Measurements from ENCODE around the gene PRR13. TPM values are rescaled to one million over a fixed set of nuclear protein-coding genes. Genes with fewer than 3 reads are reported as not detected.
"Not testable (repeated sequence)": the region's sequence is repeated elsewhere in the genome, so short reads cannot be mapped to it uniquely, and the experiment has no call there.

The PRR13 gene
- total and polyA plus RNA-seq, 8 donors = 44.3 to 437 (median 164) TPM

DNA sequence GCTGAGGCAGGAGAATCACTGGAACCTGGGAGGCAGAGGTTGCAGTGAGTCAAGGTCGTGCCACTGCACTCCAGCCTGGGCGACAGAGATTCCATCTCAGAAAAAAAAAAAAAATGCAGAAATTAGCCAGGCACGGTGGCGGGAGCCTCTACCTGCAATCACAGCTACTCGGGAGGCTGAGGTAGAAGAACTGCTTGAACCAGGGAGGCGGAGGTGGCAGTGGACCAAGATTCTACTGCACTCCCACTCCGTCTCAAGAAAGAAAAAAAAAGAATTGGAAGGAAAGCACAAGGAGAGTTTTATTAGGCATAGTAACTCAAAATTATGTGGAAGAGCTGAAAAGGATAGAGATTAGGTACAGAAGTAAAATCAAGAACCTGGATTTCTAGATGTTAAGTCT is 38.7 kb upstream of the PRR13 start:
- TF ChIP-seq POLR2A (IDR thresholded peaks at IDR 0.05) (no peak), EP300 (IDR thresholded peaks at IDR 0.05) (no peak), POLR2AphosphoS5 (IDR thresholded peaks at IDR 0.05) (no peak), CTCF (IDR thresholded peaks at IDR 0.05) (no peak)
- Histone ChIP-seq H3K4me1 (peaks cover 0 to 31% (median 15%) of the 10 kb centered on the region in 4 donors), H3K9me3 (no peaks in the 10 kb centered on the region), H3K36me3 (peaks cover 23 to 76% (median 64%) of the 10 kb centered on the region in 4 donors), H3K27me3 (no peaks in the 10 kb centered on the region), H3K4me3 (no peak overlapping the region), H3K27ac (no peak overlapping the region)
- intact Hi-C loops (cut with DNase I; ENCODE audit: low total_unique reads) = no loop called here
- no peak for DNase-seq
- 64 to 82% (median 73%) methylated on average over 7 of the region's 7 CpGs for WGBS, 5 donors

DNA sequence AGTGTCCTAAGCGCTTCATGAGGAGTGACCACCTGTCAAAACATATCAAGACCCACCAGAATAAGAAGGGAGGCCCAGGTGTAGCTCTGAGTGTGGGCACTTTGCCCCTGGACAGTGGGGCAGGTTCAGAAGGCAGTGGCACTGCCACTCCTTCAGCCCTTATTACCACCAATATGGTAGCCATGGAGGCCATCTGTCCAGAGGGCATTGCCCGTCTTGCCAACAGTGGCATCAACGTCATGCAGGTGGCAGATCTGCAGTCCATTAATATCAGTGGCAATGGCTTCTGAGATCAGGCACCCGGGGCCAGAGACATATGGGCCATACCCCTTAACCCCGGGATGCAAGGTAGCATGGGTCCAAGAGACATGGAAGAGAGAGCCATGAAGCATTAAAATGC is 30.6 kb upstream of the PRR13 start:
- DNase-seq = no peak
- Histone ChIP-seq H3K27me3 (no peaks in the 10 kb centered on the region), H3K4me3 (no peak overlapping the region), H3K36me3 (peaks cover 60 to 85% (median 77%) of the 10 kb centered on the region in 4 donors), H3K9me3 (no peaks in the 10 kb centered on the region), H3K27ac (no peak overlapping the region), H3K4me1 (peaks cover 0 to 47% (median 24%) of the 10 kb centered on the region in 4 donors)
- 94 to 97% (median 97%) methylated on average over 5 of the region's 5 CpGs for WGBS, 5 donors
- intact Hi-C loops (cut with DNase I; ENCODE audit: low total_unique reads) = no loop called here
- no peak for TF ChIP-seq POLR2A (IDR thresholded peaks at IDR 0.05)
- no peak for TF ChIP-seq EP300 (IDR thresholded peaks at IDR 0.05)
- TF ChIP-seq CTCF (IDR thresholded peaks at IDR 0.05) = no peak
- no peak for TF ChIP-seq POLR2AphosphoS5 (IDR thresholded peaks at IDR 0.05)

- Histone ChIP-seq H3K9me3 (no peaks in the 10 kb centered on the region), H3K27ac (peak overlapping the region in 1 of 5 donors; percentile 50), H3K4me3 (no peak overlapping the region), H3K36me3 (peaks cover 35 to 58% (median 50%) of the 10 kb centered on the region in 4 donors), H3K4me1 (peaks cover 0 to 55% (median 26%) of the 10 kb centered on the region in 4 donors), H3K27me3 (no peaks in the 10 kb centered on the region)
- 72 to 79% (median 77%) methylated on average over 3 of the region's 3 CpGs for WGBS, 5 donors
- TF ChIP-seq POLR2A (IDR thresholded peaks at IDR 0.05) = no peak
- intact Hi-C loops (cut with DNase I; ENCODE audit: low total_unique reads) = no loop called here
- no peak for DNase-seq
Observed at GRCh38 chr12:53413485-53414204, 27.9 kb upstream of the PRR13 start.

GRCh38 chr12:53414756-53415417 is 26.6 kb upstream of the PRR13 start:
- Histone ChIP-seq H3K27ac (peak overlapping the region in 2 of 5 donors; percentile 29 to 39), H3K4me3 (no peak overlapping the region), H3K27me3 (no peaks in the 10 kb centered on the region), H3K36me3 (peaks cover 22 to 46% (median 38%) of the 10 kb centered on the region in 4 donors), H3K4me1 (peaks cover 0 to 64% (median 31%) of the 10 kb centered on the region in 4 donors), H3K9me3 (no peaks in the 10 kb centered on the region)
- 8 to 20% (median 16%) methylated on average over 3 of the region's 3 CpGs for WGBS, 5 donors
- TF ChIP-seq EP300 (IDR thresholded peaks at IDR 0.05) = no peak
- TF ChIP-seq POLR2A (IDR thresholded peaks at IDR 0.05) = no peak
- TF ChIP-seq POLR2AphosphoS5 (IDR thresholded peaks at IDR 0.05) = no peak
- no peak for TF ChIP-seq CTCF (IDR thresholded peaks at IDR 0.05)
- intact Hi-C loops (cut with DNase I; ENCODE audit: low total_unique reads) = no loop called here
- peak in 1 of 2 donors; percentile 58 for DNase-seq

DNA sequence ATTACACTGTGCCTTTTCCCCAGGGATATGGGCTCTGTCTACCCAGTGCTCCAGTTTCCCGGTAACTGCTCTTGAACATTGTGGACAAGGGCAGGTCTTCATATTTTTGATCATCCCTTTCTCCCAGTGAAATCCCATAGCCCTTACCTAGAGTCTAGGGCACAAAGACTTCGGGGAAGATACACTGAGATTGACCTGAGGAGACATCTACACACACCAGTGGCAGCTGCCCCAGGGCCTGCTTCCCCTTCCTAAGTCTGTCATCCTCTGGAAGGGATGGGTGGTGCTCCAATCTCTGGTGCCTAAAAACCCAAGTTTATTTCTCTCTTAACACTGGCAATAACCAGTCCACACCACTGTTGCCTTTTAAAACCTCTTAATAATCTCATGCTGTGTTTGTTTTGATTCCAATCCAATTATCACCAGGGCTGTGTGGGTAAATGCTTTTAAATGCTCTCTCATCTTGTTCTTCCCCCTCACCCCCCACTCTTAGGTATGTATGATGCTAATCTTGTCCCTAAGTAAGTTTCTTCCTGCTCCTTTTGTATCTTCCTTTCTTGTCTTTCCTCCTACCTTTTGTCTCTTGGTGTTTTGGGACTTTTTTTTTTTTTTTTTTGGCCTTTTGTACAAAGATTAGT is 25.7 kb upstream of the PRR13 start:
- intact Hi-C loops (cut with DNase I; ENCODE audit: low total_unique reads); H3K27me3 ChIP-seq; H3K9me3 ChIP-seq; DNase-seq; H3K4me3 ChIP-seq: not testable (repeated sequence)
- WGBS, 5 donors = 58 to 86% (median 66%) methylated on average over 2 of the region's 2 CpGs
- H3K4me1 ChIP-seq = peaks cover 5 to 72% (median 37%) of the 10 kb centered on the region in 4 donors
- peak overlapping the region in 2 of 5 donors; percentile 26 to 34 for H3K27ac ChIP-seq
- H3K36me3 ChIP-seq = peaks cover 17 to 36% (median 28%) of the 10 kb centered on the region in 4 donors

- H3K27ac ChIP-seq; H3K4me3 ChIP-seq; H3K9me3 ChIP-seq; DNase-seq; intact Hi-C loops (cut with DNase I; ENCODE audit: low total_unique reads); H3K27me3 ChIP-seq: not testable (repeated sequence)
- Histone ChIP-seq H3K36me3 (peaks cover 2 to 21% (median 13%) of the 10 kb centered on the region in 4 donors), H3K4me1 (peaks cover 11 to 74% (median 38%) of the 10 kb centered on the region in 4 donors)
- WGBS, 5 donors = 74 to 86% (median 79%) methylated on average over 9 of the region's 9 CpGs
Observed at GRCh38 chr12:53417291-53417816, 24.2 kb upstream of the PRR13 start.
